ENCODE measurements around the gene FUT4.
"Not testable (repeated sequence)": the region's sequence is repeated elsewhere in the genome, so short reads cannot be mapped to it uniquely, and the experiment has no call there.

Gene FUT4

DNA sequence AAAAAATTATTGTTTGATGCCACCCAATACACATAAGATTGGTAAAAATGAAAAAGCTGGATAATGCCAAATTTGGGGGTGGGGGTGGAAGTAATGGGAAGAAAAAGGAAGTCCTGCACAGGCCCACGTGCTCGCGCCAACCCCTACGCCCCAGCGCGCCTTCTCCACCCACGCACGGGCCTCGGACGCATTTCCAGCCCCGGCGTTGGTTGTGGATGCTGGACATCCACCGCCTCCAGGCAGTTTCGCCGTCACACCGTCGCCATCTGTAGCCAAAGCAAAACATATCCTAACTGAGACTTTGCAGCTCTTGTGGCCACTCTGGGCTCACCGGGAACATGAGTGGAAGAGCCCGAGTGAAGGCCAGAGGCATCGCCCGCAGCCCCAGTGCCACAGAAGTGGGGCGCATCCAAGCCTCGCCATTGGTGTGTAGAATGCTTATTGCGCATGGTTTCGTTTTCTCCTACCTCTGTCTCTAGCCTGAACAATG, 23.5 kb downstream of the FUT4 start, which contains the start of gene PIWIL4:
Gene PIWIL4 (plus strand): TSS at position 188 of the 490 bp plus-strand sequence. CDS start 151 bp downstream, at position 339.
- no peak for DNase-seq (ENCODE audit: low read depth)

GRCh38 chr11:94568200-94568599, 24.5 kb downstream of the FUT4 start:
- no peak for DNase-seq (ENCODE audit: low read depth)

- DNase-seq (ENCODE audit: low read depth), result no peak
Measured at GRCh38 chr11:94568717-94569116, 25.0 kb downstream of the FUT4 start.

- DNase-seq (ENCODE audit: low read depth), result not testable (repeated sequence)
Measured at GRCh38 chr11:94572975-94573374, 29.3 kb downstream of the FUT4 start.

- no peak for DNase-seq (ENCODE audit: low read depth)
Measured at GRCh38 chr11:94574193-94574961, 30.7 kb downstream of the FUT4 start.

GRCh38 chr11:94576306-94576705, 32.6 kb downstream of the FUT4 start:
- DNase-seq (ENCODE audit: low read depth), result no peak

- no peak for DNase-seq (ENCODE audit: low read depth)
Measured at GRCh38 chr11:94577841-94578240, 34.1 kb downstream of the FUT4 start.

- no peak for DNase-seq (ENCODE audit: low read depth)
Measured at GRCh38 chr11:94581926-94582325, 38.2 kb downstream of the FUT4 start.

DNA sequence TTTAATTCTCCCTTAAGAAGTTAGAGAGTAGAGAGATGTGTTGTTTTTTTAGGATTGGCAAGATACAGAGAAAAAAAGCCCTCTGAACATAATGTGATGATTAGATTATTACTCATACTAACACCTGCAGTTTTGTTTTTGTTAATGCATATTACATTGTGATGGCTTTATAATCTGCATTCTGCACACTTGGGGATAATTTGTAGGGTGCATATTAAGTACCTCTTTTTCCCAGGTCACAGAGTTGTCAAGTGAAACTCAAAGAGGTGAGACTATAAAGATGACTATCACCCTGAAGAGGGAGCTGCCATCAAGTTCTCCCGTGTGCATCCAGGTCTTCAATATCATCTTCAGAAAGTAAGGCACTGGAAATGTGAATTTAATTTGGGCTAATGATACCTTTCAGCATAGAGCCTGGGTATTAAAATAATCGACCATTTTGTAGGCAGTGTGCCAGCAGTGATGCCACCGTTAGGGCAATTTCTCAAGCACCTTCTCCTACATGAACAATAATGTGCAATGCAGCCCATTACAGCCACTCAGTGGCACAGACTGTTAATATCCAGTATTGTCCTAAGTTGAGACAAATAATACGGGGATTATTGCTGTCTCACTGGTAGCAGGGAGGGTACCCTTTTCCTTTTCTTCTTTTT, 39.6 kb downstream of the FUT4 start:
- no peak for DNase-seq (ENCODE audit: low read depth)

GRCh38 chr11:94583866-94584500, 40.3 kb downstream of the FUT4 start:
- DNase-seq (ENCODE audit: low read depth), result no peak

DNA sequence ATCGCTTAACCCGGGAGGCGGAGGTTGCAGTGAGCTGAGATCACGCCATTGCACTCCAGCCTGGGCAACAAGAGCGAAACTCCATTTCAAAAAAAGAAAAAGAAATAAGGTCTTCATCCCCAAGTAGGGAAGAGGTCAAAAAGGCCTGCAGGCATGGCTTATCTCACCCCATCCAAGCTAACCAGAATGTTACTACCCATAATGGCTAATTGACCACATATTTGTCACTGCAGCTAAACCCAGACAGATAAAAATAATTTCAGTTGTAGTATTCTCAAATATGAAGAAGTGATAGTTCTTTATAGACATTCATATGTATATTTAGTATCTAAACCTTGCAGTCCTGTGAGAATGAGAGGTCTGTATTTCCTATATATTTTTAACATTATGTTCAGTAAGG, 41.3 kb downstream of the FUT4 start:
- DNase-seq (ENCODE audit: low read depth), result no peak

DNA sequence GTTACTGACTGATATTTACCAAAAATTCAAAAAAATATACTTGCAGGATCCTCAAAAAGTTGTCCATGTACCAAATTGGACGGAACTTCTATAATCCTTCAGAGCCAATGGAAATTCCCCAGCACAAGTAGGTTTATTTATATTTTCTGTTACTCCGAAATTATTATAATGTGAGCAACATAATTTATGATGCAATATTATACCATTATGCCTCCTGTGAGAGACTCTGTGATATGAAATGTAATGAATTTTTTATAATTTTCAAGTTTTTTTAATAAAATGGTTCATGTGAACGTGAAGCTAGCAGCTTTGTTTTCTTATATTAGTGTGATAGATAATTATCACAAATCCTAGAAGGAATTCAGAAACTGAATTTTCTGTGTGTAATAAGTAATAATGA, 41.7 kb downstream of the FUT4 start:
- no peak for DNase-seq (ENCODE audit: low read depth)

DNA sequence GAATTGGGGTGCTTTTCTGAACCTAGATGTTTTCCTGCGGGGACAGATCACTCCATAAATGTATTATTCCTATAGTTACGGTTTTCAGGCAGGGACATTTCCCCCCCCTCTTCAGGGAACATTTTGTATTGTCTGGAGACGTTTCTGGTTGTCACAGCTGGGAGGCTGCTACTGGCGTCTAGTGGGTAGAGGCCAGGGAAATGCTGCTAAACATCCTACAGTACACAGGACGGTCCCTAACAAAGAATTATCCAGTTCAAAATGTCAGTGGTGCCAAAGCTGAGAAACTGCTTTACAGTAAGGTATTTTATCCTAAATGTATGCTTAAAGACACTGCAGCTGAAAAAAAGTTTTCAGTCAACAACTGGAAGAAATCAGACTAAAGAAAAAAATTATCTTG, 42.8 kb downstream of the FUT4 start:
- DNase-seq (ENCODE audit: low read depth), result no peak

GRCh38 chr11:94586978-94587377, 43.3 kb downstream of the FUT4 start:
- no peak for DNase-seq (ENCODE audit: low read depth)

GRCh38 chr11:94588366-94588942, 44.7 kb downstream of the FUT4 start:
- DNase-seq (ENCODE audit: low read depth), result no peak

- DNase-seq (ENCODE audit: low read depth), result no peak
Measured at GRCh38 chr11:94590352-94591041, 46.8 kb downstream of the FUT4 start.

- DNase-seq (ENCODE audit: low read depth), result no peak
Measured at GRCh38 chr11:94593030-94593429, 49.3 kb downstream of the FUT4 start.

DNA sequence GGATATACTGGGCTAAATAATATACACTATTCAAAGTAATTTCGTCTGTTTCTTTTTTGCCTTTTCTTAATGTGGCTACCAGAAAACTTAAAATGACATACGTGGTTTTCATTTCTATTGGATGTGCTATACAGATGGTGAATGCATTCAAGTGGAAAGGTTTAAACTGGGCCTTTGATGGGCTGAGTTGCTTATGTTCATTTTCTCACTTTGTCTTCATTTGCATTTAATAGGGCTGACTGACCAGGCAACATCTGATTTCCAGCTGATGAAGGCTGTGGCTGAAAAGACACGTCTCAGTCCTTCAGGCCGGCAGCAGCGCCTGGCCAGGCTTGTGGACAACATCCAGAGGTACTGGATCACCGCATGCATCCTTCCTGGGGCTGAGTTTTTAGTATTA, 51.4 kb downstream of the FUT4 start:
- DNase-seq (ENCODE audit: low read depth), result no peak

GRCh38 chr11:94597896-94598295, 54.2 kb downstream of the FUT4 start:
- DNase-seq (ENCODE audit: low read depth), result no peak
